DOHH2 (cell line): ENCODE data around the gene IGSF6.

ENCODE experiments used
- EZH2phosphoT487 ChIP-seq: fragments of 200-600 bp; sonication (generic); IDR thresholded peaks from 2 replicates; pipeline ENCODE4 v1.6.1; 2017; ENCODE audit warnings: borderline replicate concordance, mild to moderate bottlenecking, antibody characterized with exemption, low read length, moderate library complexity, mixed read lengths
- TF ChIP-seq, protein P1 (sequence below): fragments of 200-600 bp; sonication (generic); IDR thresholded peaks from one replicate; pipeline ENCODE4 v1.5.1; 2014; ENCODE audit warnings: antibody characterized with exemption, mild to moderate bottlenecking, low read depth, low read length; ENCODE audit not compliant: poor library complexity, severe bottlenecking

GRCh38 chr16:21645261-21645721 lies 7.1 kb downstream of the IGSF6 start:
- TF ChIP-seq, protein P1, sequence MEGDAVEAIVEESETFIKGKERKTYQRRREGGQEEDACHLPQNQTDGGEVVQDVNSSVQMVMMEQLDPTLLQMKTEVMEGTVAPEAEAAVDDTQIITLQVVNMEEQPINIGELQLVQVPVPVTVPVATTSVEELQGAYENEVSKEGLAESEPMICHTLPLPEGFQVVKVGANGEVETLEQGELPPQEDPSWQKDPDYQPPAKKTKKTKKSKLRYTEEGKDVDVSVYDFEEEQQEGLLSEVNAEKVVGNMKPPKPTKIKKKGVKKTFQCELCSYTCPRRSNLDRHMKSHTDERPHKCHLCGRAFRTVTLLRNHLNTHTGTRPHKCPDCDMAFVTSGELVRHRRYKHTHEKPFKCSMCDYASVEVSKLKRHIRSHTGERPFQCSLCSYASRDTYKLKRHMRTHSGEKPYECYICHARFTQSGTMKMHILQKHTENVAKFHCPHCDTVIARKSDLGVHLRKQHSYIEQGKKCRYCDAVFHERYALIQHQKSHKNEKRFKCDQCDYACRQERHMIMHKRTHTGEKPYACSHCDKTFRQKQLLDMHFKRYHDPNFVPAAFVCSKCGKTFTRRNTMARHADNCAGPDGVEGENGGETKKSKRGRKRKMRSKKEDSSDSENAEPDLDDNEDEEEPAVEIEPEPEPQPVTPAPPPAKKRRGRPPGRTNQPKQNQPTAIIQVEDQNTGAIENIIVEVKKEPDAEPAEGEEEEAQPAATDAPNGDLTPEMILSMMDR, result no peak
- TF ChIP-seq EZH2phosphoT487, result no peak
